Activated CD4-positive, alpha-beta T cell treated with anti-CD3 and anti-CD28 coated beads for 1 hour (primary cell): ENCODE data around the gene RNASE4.

ENCODE experiments used
- DNase-seq: peaks from one replicate; pipeline ENCODE4 v3.0.0-alpha.2; 2020

The RNASE4 gene

GRCh38 chr14:20676072-20676471, 8.3 kb upstream of the RNASE4 start:
- DNase-seq, result no peak

GRCh38 chr14:20679907-20680306, 4.5 kb upstream of the RNASE4 start:
- no peak for DNase-seq

- DNase-seq, result no peak
Observed at GRCh38 chr14:20680363-20680762, 4.0 kb upstream of the RNASE4 start.

- no peak for DNase-seq
Observed at GRCh38 chr14:20680843-20681347, 3.5 kb upstream of the RNASE4 start.

- DNase-seq, result peak; percentile 85
Observed at GRCh38 chr14:20681348-20682126, 2.8 kb upstream of the RNASE4 start.

- DNase-seq, result no peak
Observed at GRCh38 chr14:20682127-20682434, 2.3 kb upstream of the RNASE4 start.

GRCh38 chr14:20682435-20683124, 1.8 kb upstream of the RNASE4 start:
- DNase-seq, result peak; percentile 65

GRCh38 chr14:20683125-20683890, 1.1 kb upstream of the RNASE4 start:
- peak; percentile 67 for DNase-seq

GRCh38 chr14:20684662-20685456, 499 bp downstream of the RNASE4 start:
- no peak for DNase-seq

GRCh38 chr14:20686386-20687143, 2.2 kb downstream of the RNASE4 start:
- DNase-seq, result no peak

GRCh38 chr14:20687362-20688166, 3.2 kb downstream of the RNASE4 start:
- no peak for DNase-seq

- DNase-seq, result no peak
Observed at GRCh38 chr14:20688167-20688839, 3.9 kb downstream of the RNASE4 start, which contains the start of gene ANG. ANG (plus strand) TSS chr14:20688764; CDS start chr14:20693565, 4,801 bp downstream.

GRCh38 chr14:20690848-20691640, 6.7 kb downstream of the RNASE4 start:
- DNase-seq, result no peak

GRCh38 chr14:20692116-20692751, 7.9 kb downstream of the RNASE4 start:
- no peak for DNase-seq

- DNase-seq, result no peak
Observed at GRCh38 chr14:20696764-20697163, 12.4 kb downstream of the RNASE4 start.

GRCh38 chr14:20697273-20698017, 13.1 kb downstream of the RNASE4 start:
- peak; percentile 42 for DNase-seq

GRCh38 chr14:20698018-20698329, 13.6 kb downstream of the RNASE4 start:
- DNase-seq, result no peak

- DNase-seq, result no peak
Observed at GRCh38 chr14:20698934-20699333, 14.6 kb downstream of the RNASE4 start.
